Cardiac fibroblast (primary cell): ENCODE data around the gene ADCY1.
"Not testable (repeated sequence)": the region's sequence is repeated elsewhere in the genome, so short reads cannot be mapped to it uniquely, and the experiment has no call there.

Experiments
- DNase-seq, 2 donors: peaks; one replicate each; pipeline versions ENCODE4 v3.0.0 to v3.0.0-alpha.2; 2010; ENCODE audit warnings: low read depth in 2 of 2
- H3K4me3 ChIP-seq, 2 donors: replicated peaks in 1 of 2; 1 replicate in 1 of 2; 2 replicates in 1 of 2; pipeline ENCODE4 v1.5.1; 2011; ENCODE audit warnings: low read depth in 2 of 2, low read length in 2 of 2, mild to moderate bottlenecking in 2 of 2, moderate library complexity in 1 of 2
- TF ChIP-seq, protein P1 (sequence below): IDR thresholded peaks from one replicate; pipeline ENCODE4 v1.5.1; 2011; ENCODE audit warnings: low read depth, mild to moderate bottlenecking, low read length, inconsistent platforms

The ADCY1 gene

DNA sequence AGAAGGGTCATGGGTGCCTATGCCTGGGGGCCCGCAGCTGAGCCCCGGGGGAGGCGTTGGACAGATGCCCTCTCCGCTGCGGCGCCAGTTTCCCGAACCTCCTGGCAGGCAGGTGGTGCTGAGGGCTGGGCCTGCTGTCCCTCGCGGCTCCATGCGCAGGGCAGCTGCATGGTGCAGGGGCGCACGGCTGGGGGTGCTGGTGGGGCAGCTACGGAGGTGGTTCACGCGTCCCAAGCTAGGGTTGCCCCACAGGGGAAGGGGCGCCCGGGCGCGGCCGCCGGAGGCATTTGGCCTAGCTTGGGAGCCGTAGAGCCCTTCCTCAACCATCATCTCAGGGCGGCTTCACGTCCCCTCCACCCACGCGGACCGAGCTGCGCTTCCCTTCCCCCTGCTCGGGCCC lies 152.7 kb downstream of the ADCY1 start:
- H3K4me3 ChIP-seq: no peak overlapping the region
- TF ChIP-seq, protein P1, sequence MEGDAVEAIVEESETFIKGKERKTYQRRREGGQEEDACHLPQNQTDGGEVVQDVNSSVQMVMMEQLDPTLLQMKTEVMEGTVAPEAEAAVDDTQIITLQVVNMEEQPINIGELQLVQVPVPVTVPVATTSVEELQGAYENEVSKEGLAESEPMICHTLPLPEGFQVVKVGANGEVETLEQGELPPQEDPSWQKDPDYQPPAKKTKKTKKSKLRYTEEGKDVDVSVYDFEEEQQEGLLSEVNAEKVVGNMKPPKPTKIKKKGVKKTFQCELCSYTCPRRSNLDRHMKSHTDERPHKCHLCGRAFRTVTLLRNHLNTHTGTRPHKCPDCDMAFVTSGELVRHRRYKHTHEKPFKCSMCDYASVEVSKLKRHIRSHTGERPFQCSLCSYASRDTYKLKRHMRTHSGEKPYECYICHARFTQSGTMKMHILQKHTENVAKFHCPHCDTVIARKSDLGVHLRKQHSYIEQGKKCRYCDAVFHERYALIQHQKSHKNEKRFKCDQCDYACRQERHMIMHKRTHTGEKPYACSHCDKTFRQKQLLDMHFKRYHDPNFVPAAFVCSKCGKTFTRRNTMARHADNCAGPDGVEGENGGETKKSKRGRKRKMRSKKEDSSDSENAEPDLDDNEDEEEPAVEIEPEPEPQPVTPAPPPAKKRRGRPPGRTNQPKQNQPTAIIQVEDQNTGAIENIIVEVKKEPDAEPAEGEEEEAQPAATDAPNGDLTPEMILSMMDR: no peak
- DNase-seq: no peak

GRCh38 chr7:45731692-45732443 lies 157.7 kb downstream of the ADCY1 start:
- DNase-seq: peak; percentile 55 to 91
- H3K4me3 ChIP-seq: not testable (repeated sequence)

DNA sequence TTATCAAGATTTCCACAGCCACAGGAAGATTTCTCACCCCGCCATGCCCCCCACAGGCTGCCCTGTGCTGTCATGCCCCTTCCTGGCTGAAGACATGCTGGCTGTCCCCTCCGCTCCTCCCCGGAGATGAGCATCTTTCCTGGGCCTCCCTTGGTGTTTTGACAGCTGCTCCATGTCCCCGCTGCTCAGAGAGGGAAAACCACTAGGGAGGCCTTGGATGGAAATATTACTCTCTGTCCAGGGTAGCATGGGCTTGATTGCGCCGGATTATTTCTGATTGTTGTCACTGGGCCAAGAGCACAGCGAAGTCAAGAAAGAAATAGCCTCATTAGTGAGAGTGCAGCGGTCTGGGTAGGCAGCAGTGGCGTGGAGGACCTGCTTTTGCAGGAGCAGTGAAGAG lies 164.8 kb downstream of the ADCY1 start:
- peak in 1 of 2 donors; percentile 37 for DNase-seq
- not testable (repeated sequence) for H3K4me3 ChIP-seq

DNA sequence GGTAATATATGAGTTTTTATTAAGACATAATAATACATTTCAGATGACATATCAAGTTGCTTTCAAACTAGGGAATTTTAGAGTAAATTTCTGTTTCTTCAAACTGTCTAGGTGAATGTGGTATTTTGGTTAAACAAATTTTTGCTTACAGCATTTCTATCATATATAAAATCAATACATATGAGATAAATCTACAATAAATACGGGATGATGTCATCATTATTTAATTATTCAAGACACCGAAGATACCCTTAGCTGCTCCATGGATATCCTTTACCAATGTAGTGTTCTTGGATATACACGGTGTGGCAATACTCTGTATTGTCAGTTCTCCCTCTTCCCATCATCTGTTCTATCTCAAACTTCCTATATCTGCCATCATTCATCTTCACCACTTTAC lies 166.4 kb downstream of the ADCY1 start:
- not testable (repeated sequence) for H3K4me3 ChIP-seq, DNase-seq

DNA sequence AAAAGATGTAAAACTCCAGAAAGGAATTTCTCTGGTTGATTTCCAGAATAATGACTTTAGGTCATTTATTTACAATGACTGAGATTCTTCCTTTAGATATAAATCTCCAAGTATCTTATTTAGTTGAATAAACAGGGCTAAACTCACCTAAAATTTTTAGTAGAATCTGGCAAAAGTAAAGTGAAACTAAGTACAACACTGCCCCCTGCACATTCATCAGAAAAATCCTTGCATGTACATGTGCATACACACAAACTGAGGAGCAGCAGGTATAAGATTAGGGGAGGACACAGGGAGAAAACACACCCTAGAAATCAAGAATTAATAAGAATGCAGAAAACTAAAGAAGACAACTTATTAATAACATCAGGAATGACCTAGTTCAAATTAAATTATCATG lies 174.8 kb downstream of the ADCY1 start:
- DNase-seq: peak; percentile 38 to 39
- not testable (repeated sequence) for H3K4me3 ChIP-seq

DNA sequence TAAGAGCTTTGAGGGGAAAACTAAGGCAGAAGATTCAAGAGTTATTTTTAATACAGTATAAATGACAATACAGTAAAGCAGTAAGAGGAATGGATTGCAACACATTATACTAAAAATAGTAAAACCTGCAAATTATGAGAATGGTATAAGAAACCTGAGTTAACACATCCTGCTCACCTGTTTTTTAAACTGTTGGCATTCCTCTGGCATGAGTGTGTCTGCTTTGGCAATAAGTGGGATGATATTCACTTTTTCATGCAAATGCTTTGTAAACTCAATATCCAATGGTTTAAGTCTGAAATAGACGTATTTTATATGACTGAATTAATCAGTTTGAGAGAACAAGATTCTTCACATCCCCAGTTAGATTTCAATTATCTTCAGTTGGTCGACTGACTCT lies 177.2 kb downstream of the ADCY1 start:
- not testable (repeated sequence) for H3K4me3 ChIP-seq, DNase-seq

GRCh38 chr7:45756333-45756732 lies 182.2 kb downstream of the ADCY1 start:
- DNase-seq, H3K4me3 ChIP-seq: not testable (repeated sequence)

DNA sequence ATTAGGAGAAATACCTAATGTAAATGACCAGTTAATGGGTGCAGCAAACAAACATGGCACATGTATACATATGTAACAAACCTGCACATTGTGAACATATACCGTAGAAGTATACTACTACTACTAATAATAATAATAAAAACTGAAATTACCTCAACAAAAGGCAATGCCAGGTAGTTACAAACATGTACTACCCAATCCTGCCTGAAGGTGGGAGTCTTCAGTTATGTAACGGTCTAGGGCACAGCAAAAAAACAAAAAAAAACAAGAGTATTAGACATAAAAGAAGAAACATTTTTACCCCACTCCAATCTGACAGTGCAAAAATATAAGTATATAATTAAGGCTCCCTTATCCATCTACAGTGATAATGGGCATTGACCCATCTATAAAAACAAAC lies 182.6 kb downstream of the ADCY1 start:
- DNase-seq: peak in 1 of 2 donors; percentile 39
- TF ChIP-seq, protein P1: peak; percentile 32
- not testable (repeated sequence) for H3K4me3 ChIP-seq

GRCh38 chr7:45759464-45759863 lies 185.3 kb downstream of the ADCY1 start:
- DNase-seq, H3K4me3 ChIP-seq: not testable (repeated sequence)

GRCh38 chr7:45761545-45762205 lies 187.5 kb downstream of the ADCY1 start:
- not testable (repeated sequence) for H3K4me3 ChIP-seq
- peak; percentile 78 to 98 for DNase-seq

GRCh38 chr7:45762225-45762994 lies 188.2 kb downstream of the ADCY1 start:
- peak; percentile 35 to 58 for DNase-seq
- H3K4me3 ChIP-seq: not testable (repeated sequence)

DNA sequence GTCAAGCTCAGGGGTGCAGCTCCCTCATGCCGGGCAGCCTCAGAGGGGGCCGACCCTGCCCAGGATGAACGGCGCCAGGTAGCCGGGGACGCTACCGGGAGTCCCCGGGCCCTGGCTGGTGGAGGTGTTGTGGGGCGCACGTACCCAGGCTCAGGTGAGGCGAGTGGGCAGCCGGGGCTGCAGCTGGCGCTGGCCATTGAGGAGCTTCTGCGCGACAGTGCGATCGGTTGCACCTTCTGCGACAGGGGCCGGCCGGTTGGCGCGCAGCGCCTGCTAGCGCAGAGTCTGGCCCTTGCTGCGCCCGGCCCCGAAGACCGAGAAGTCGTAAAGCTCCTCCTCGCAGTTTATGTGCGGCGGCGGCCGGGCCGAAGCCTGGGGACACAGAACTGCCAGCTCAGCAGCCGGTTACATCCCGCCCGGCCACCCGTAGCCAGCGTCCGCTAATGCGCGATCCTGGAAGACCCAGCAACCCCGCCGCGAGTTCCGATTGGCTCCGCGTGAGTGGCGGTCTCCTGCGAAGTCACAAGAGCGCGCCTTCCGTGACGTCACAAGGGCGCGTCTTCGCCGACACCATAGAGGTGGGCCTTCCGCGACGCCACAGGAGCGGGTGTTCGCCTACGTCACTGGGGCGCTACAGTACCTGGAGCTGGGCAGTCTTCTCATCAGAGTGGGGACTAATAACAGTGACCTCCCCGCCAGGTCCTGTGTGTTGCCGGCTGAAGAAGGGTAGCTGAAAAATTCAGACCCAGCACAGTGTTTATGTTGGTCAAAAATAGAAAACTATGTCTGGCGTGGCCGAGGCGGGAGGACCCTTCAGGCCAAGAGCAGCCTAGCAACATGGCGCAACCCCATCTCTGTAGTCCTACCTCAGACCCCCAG lies 194.6 kb downstream of the ADCY1 start:
- peak; percentile 98 for DNase-seq
- H3K4me3 ChIP-seq: peak overlapping the region; percentile 78 to 81

- not testable (repeated sequence) for DNase-seq
- H3K4me3 ChIP-seq: peak overlapping the region in 1 of 2 donors; percentile 81
Observed at GRCh38 chr7:45769626-45770025, 195.5 kb downstream of the ADCY1 start.
